Esophagus squamous epithelium (tissue), 5 donors: ENCODE data around the gene ITGA11. TPM values are rescaled to one million over a fixed set of nuclear protein-coding genes. Genes with fewer than 3 reads are reported as not detected.

Experiments used
- DNase-seq: peaks from one replicate; lab custom pipeline; 2025; lab: John Stamatoyannopoulos, UW
- H3K27ac ChIP-seq, 4 donors: fragments of 200-600 bp; sonication (generic); one replicate each; pipeline ENCODE4 v1.5.1; 2016 to 2019; ENCODE audit warnings: mild to moderate bottlenecking in 1 of 4
- H3K27me3 ChIP-seq, 4 donors: fragments of 200-600 bp; sonication (generic); 1 replicate in 3 of 4; 2 replicates in 1 of 4; pipeline versions ENCODE4 v1.5.1 to v1.6.0; 2017 to 2021; ENCODE audit warnings: antibody characterized with exemption in 1 of 4
- H3K36me3 ChIP-seq, 3 donors: fragments of 200-600 bp; sonication (generic); one replicate each; pipeline ENCODE4 v1.5.1; 2016 to 2019
- H3K4me1 ChIP-seq, 3 donors: fragments of 200-600 bp; sonication (generic); one replicate each; pipeline ENCODE4 v1.5.1; 2017 to 2019
- H3K4me3 ChIP-seq, 4 donors: fragments of 200-600 bp; sonication (generic); 1 replicate in 3 of 4; 2 replicates in 1 of 4; pipeline ENCODE4 v1.5.1; 2016 to 2019; ENCODE audit warnings: mild to moderate bottlenecking in 2 of 4, moderate library complexity in 1 of 4
- H3K9me3 ChIP-seq, 3 donors: fragments of 200-600 bp; sonication (generic); one replicate each; pipeline ENCODE4 v1.5.1; 2016 to 2019
- CTCF ChIP-seq, 6 experiments: fragments of 450-650 bp in 4 of 6; fragments of 200-600 bp in 2 of 6; sonication (generic) in 2 of 6; IDR thresholded peaks; one replicate each; pipeline ENCODE4 v1.5.1; 2016 to 2019; ENCODE audit warnings: antibody characterized with exemption in 6 of 6, mild to moderate bottlenecking in 4 of 6, moderate library complexity in 4 of 6
- POLR2A ChIP-seq, 4 donors: fragments of 450-650 bp; IDR thresholded peaks; one replicate each; pipeline ENCODE4 v1.6.1; 2017; ENCODE audit warnings: antibody characterized with exemption in 4 of 4, mild to moderate bottlenecking in 4 of 4, moderate library complexity in 3 of 4
- WGBS, 2 donors: methylation state at CpG; one replicate each; pipeline ENCODE4 v1.1.5; 2018; 5-methylcytosine and 5-hydroxymethylcytosine counted together
- intact Hi-C: fragments of 100-400 bp; cut with DNase I; formaldehyde crosslinking; loops from one replicate; pipeline ENCODE4 v1.15.0; 2022
- total RNA-seq, 4 donors: library from RNA; depleted of rRNA; stranded (reverse); fragments of >200 nt; gene quantifications; one replicate each; pipeline ENCODE4 v1.1.0, GENCODE V29; 2016
- donor health status: DM: yes; HTN: yes; CAD: no.

The ITGA11 gene
- total RNA-seq = 1 to 10 TPM in 2 of 4 donors, under 1 TPM in 2; 0.19 to 2.9 (median 0.81) TPM

- peak within 1 kb of the TSS in 3 of 4 donors; percentile 33 to 63 (median 50) for H3K27ac ChIP-seq
- H3K27me3 ChIP-seq = peaks cover 0 to 93% (median 15%) of the 10 kb centered on the region in 4 donors
- DNase-seq = no peak
- no peaks in the 10 kb centered on the region for H3K36me3 ChIP-seq
- H3K4me3 ChIP-seq = peak within 1 kb of the TSS; percentile 14 to 62 (median 44)
- 0% methylated on average over 6 of the region's 49 CpGs; no CpG with 5 or more reads in 1 of the 2 donors for WGBS, 2 donors
- intact Hi-C loops = no loop called here
- peaks cover 13 to 23% (median 20%) of the 10 kb centered on the region in 3 donors for H3K4me1 ChIP-seq
- H3K9me3 ChIP-seq = no peaks in the 10 kb centered on the region
- TF ChIP-seq CTCF (IDR thresholded peaks at IDR 0.05) = no peak
- no peak for TF ChIP-seq POLR2A (IDR thresholded peaks at IDR 0.05)
Observed at GRCh38 chr15:68431792-68432401, at the start of gene ITGA11. TSS of gene ITGA11 (minus strand) at chr15:68432163. CDS start at chr15:68432066, 97 bp downstream.

- no peak for DNase-seq
- H3K36me3 ChIP-seq = no peaks in the 10 kb centered on the region
- H3K9me3 ChIP-seq = no peaks in the 10 kb centered on the region
- intact Hi-C loops = no loop called here
- H3K4me3 ChIP-seq = no peak overlapping the region
- H3K4me1 ChIP-seq = peaks cover 0 to 20% (median 0%) of the 10 kb centered on the region in 3 donors
- H3K27ac ChIP-seq = no peak overlapping the region
- H3K27me3 ChIP-seq = peaks cover 0 to 15% (median 0%) of the 10 kb centered on the region in 4 donors
- TF ChIP-seq CTCF (IDR thresholded peaks at IDR 0.05) = no peak
- TF ChIP-seq POLR2A (IDR thresholded peaks at IDR 0.05) = no peak
- 64 to 80% methylated on average over 1 to 3 of the region's 3 CpGs for WGBS, 2 donors
Observed at GRCh38 chr15:68481321-68481720, 49.4 kb upstream of the ITGA11 start.

- Histone ChIP-seq H3K9me3 (no peaks in the 10 kb centered on the region), H3K27me3 (peaks cover 0 to 15% (median 0%) of the 10 kb centered on the region in 4 donors), H3K4me3 (no peak overlapping the region), H3K4me1 (peaks cover 0 to 13% (median 0%) of the 10 kb centered on the region in 3 donors), H3K36me3 (no peaks in the 10 kb centered on the region), H3K27ac (peak overlapping the region in 1 of 4 donors; percentile 43)
- TF ChIP-seq CTCF (IDR thresholded peaks at IDR 0.05) (no peak), POLR2A (IDR thresholded peaks at IDR 0.05) (no peak)
- 67 to 79% methylated on average over 5 of the region's 5 CpGs for WGBS, 2 donors
- intact Hi-C loops = no loop called here
- no peak for DNase-seq
Observed at GRCh38 chr15:68480296-68480695, 48.3 kb upstream of the ITGA11 start.

GRCh38 chr15:68479870-68480269 lies 47.9 kb upstream of the ITGA11 start:
- TF ChIP-seq CTCF (IDR thresholded peaks at IDR 0.05) (no peak), POLR2A (IDR thresholded peaks at IDR 0.05) (no peak)
- H3K27me3 ChIP-seq = peaks cover 0 to 15% (median 0%) of the 10 kb centered on the region in 4 donors
- intact Hi-C loops = no loop called here
- no peaks in the 10 kb centered on the region for H3K36me3 ChIP-seq
- H3K9me3 ChIP-seq = no peaks in the 10 kb centered on the region
- DNase-seq = no peak
- peaks cover 0 to 10% (median 0%) of the 10 kb centered on the region in 3 donors for H3K4me1 ChIP-seq
- H3K27ac ChIP-seq = peak overlapping the region in 3 of 4 donors; percentile 24 to 43 (median 31)
- H3K4me3 ChIP-seq = no peak overlapping the region
- 60 to 80% methylated on average over 1 to 4 of the region's 4 CpGs for WGBS, 2 donors

- Histone ChIP-seq H3K36me3 (no peaks in the 10 kb centered on the region), H3K27ac (peak overlapping the region in 3 of 4 donors; percentile 24 to 43 (median 43)), H3K4me1 (peaks cover 0 to 6% (median 0%) of the 10 kb centered on the region in 3 donors), H3K27me3 (peaks cover 0 to 19% (median 0%) of the 10 kb centered on the region in 4 donors), H3K4me3 (no peak overlapping the region), H3K9me3 (no peaks in the 10 kb centered on the region)
- intact Hi-C loops = no loop called here
- no peak for TF ChIP-seq CTCF (IDR thresholded peaks at IDR 0.05)
- TF ChIP-seq POLR2A (IDR thresholded peaks at IDR 0.05) = no peak
- DNase-seq = no peak
- WGBS, 2 donors = 62 to 71% methylated on average over 6 to 11 of the region's 12 CpGs
Observed at GRCh38 chr15:68479406-68479805, 47.4 kb upstream of the ITGA11 start.
